Transverse colon (tissue), 4 donors: Measurements from ENCODE around the gene FOCAD. TPM values are rescaled to one million over a fixed set of nuclear protein-coding genes. Genes with fewer than 3 reads are reported as not detected.

Source experiments
- DNase-seq: peaks from one replicate; pipeline ENCODE4 v3.0.0-alpha.2; 2019
- H3K27ac ChIP-seq, 4 donors: fragments of 200-600 bp; sonication (generic); 2 replicates each; pipeline ENCODE4 v1.5.1; 2016 to 2018; ENCODE audit warnings: inconsistent platforms in 4 of 4
- H3K27me3 ChIP-seq: fragments of 200-600 bp; sonication (generic); 2 replicates; pipeline ENCODE4 v1.5.1; 2017; ENCODE audit warnings: inconsistent platforms
- H3K36me3 ChIP-seq, 4 donors: fragments of 200-600 bp; sonication (generic); 2 replicates each; pipeline ENCODE4 v1.5.1; 2017 to 2019; ENCODE audit warnings: inconsistent platforms in 4 of 4
- H3K4me1 ChIP-seq, 4 donors: fragments of 200-600 bp; sonication (generic); 2 replicates each; pipeline ENCODE4 v1.5.1; 2017 to 2020; ENCODE audit warnings: inconsistent platforms in 4 of 4
- H3K4me3 ChIP-seq, 4 donors: fragments of 200-600 bp; sonication (generic); 1 replicate in 1 of 4; 2 replicates in 3 of 4; pipeline versions ENCODE4 v1.5.1 to v1.6.1; 2017 to 2019; ENCODE audit warnings: inconsistent platforms in 4 of 4
- H3K9me3 ChIP-seq, 2 donors: fragments of 200-600 bp; sonication (generic); 2 replicates each; pipeline ENCODE4 v1.5.1; 2017 to 2019; ENCODE audit warnings: inconsistent platforms in 2 of 2
- EP300 ChIP-seq: sonication (generic); formaldehyde crosslinking; IDR thresholded peaks from one replicate; pipeline ENCODE4 v1.6.1; 2017; ENCODE audit warnings: antibody characterized with exemption, low read depth
- POLR2A ChIP-seq: fragments of 450-650 bp; IDR thresholded peaks from one replicate; pipeline ENCODE4 v1.6.1; 2016; ENCODE audit warnings: antibody characterized with exemption, mild to moderate bottlenecking, moderate library complexity
- POLR2AphosphoS5 ChIP-seq, 3 donors: sonication (generic); formaldehyde crosslinking; IDR thresholded peaks; one replicate each; pipeline ENCODE4 v1.6.1; 2016; ENCODE audit warnings: antibody characterized with exemption in 3 of 3
- WGBS, 2 donors: methylation state at CpG; one replicate each; pipeline ENCODE4 v1.1.5; 2018; ENCODE audit warnings: low coverage in 1 of 2; 5-methylcytosine and 5-hydroxymethylcytosine counted together
- in situ Hi-C, 4 donors: fragments of 200-750 bp; cut with MboI; loops; one replicate each; pipeline versions ENCODE4 v1.15.0 to v1.15.1; 2017; ENCODE audit warnings: low sequenced_read_pairs in 3 of 4, low pct_ligation_motif_present in 1 of 4, low pct_unique_long_range_greater_than_20kb in 1 of 4
- intact Hi-C: fragments of 100-400 bp; cut with DNase I; formaldehyde crosslinking; loops from one replicate; pipeline ENCODE4 v1.15.1; 2023; ENCODE audit warnings: low total_unique reads
- total RNA-seq, 4 donors: library from RNA; depleted of rRNA; stranded (reverse); fragments of >200 nt; gene quantifications; one replicate each; pipeline ENCODE4 v1.1.0, GENCODE V29; 2016
- TF ChIP-seq, protein P1 (sequence below), 5 experiments: fragments of 200-600 bp in 3 of 5; fragments of 450-650 bp in 2 of 5; sonication (generic) in 3 of 5; IDR thresholded peaks; 1 replicate in 2 of 5; 2 replicates in 3 of 5; pipeline ENCODE4 v1.5.1; 2016 to 2017; ENCODE audit warnings: antibody characterized with exemption in 5 of 5, inconsistent platforms in 3 of 5, mild to moderate bottlenecking in 2 of 5, moderate library complexity in 1 of 5

Gene FOCAD
- total RNA-seq, 4 donors from 2014 or later, result 7.8 to 41.2 (median 32.0) TPM

DNA sequence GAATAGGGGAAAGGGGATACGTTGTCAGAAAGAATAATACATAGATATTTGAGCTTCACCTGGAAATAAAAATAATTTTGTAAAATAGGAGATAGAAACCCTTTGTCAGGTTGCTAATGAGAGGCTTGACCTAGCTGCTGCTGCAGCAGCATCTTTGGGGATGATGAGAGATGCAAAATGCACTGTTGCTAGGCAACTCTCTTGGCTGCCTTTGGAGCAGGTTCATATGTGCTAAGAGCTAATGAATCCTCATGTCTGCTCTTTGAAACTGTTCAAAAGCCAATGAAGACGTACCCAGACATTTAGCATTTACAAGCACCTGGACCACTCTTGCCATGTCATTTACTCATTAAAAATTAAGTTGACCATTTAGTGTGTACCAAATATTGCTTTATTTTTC lies 121.7 kb downstream of the FOCAD start:
- no peaks in the 10 kb centered on the region for H3K36me3 ChIP-seq
- WGBS, 2 donors, result 96 to 100% methylated on average over 1 to 2 of the region's 2 CpGs
- no peaks in the 10 kb centered on the region for H3K9me3 ChIP-seq
- H3K27me3 ChIP-seq, result no peaks in the 10 kb centered on the region
- in situ Hi-C loops, result no loop called here
- H3K4me3 ChIP-seq, result no peak overlapping the region
- no peak overlapping the region for H3K27ac ChIP-seq
- H3K4me1 ChIP-seq, result peaks cover 0 to 3% (median 0%) of the 10 kb centered on the region in 4 donors
- no peak for DNase-seq
- TF ChIP-seq EP300 (no peak), POLR2A (no peak), POLR2AphosphoS5 (IDR thresholded peaks at IDR 0.05) (no peak)
- TF ChIP-seq, protein P1, sequence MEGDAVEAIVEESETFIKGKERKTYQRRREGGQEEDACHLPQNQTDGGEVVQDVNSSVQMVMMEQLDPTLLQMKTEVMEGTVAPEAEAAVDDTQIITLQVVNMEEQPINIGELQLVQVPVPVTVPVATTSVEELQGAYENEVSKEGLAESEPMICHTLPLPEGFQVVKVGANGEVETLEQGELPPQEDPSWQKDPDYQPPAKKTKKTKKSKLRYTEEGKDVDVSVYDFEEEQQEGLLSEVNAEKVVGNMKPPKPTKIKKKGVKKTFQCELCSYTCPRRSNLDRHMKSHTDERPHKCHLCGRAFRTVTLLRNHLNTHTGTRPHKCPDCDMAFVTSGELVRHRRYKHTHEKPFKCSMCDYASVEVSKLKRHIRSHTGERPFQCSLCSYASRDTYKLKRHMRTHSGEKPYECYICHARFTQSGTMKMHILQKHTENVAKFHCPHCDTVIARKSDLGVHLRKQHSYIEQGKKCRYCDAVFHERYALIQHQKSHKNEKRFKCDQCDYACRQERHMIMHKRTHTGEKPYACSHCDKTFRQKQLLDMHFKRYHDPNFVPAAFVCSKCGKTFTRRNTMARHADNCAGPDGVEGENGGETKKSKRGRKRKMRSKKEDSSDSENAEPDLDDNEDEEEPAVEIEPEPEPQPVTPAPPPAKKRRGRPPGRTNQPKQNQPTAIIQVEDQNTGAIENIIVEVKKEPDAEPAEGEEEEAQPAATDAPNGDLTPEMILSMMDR (IDR thresholded peaks at IDR 0.05), result no peak
- intact Hi-C loops, result no loop called here

DNA sequence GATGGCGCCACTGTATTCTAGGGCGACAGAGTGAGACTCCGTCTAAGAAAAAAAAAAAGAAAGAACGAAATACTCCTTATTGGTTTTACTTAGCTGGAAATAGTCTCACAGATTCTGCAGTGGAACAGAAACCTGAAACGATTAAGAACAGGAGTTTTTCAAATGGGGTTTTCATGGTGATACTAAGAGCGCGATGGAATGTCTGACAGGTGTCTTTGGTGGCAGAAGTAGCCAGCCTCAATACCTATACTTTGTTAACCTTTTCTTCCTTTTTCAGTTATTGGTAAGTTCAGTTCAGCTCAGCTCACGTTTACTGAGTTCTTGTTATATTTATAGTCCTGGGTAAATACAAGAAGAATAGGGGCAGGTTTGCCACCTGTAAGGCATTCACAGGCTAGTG lies 123.9 kb downstream of the FOCAD start:
- intact Hi-C loops (no loop called here), in situ Hi-C loops (no loop called here)
- Histone ChIP-seq H3K27me3 (no peaks in the 10 kb centered on the region), H3K9me3 (no peaks in the 10 kb centered on the region), H3K4me3 (no peak overlapping the region), H3K27ac (no peak overlapping the region), H3K4me1 (peaks cover 0 to 3% (median 0%) of the 10 kb centered on the region in 4 donors), H3K36me3 (no peaks in the 10 kb centered on the region)
- DNase-seq, result no peak
- 60 to 74% methylated on average over 5 to 8 of the region's 8 CpGs for WGBS, 2 donors
- TF ChIP-seq POLR2A, result no peak
- TF ChIP-seq POLR2AphosphoS5 (IDR thresholded peaks at IDR 0.05), result no peak
- TF ChIP-seq EP300, result no peak
- TF ChIP-seq, protein P1 (IDR thresholded peaks at IDR 0.05), result no peak

DNA sequence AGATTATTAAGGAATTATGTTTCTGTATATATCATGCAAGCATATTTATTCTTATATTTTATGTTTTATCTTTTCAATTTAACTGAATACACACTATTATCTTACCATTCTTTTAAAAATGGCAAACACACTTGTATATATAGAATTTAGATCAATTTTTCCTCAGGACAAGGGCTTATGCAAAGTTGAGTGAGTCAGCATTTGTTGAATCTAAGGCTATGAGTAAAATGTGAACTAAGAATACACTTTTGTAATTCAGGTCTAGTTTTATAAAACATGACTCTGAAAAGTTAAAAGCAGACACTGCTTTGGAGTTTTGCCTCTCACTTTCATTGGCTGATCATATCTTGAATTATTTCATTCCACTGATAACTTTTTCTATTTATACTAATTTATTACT lies 127.8 kb downstream of the FOCAD start:
- no peak overlapping the region for H3K27ac ChIP-seq
- intact Hi-C loops, result no loop called here
- H3K4me1 ChIP-seq, result peaks cover 0 to 16% (median 7%) of the 10 kb centered on the region in 4 donors
- H3K36me3 ChIP-seq, result no peaks in the 10 kb centered on the region
- TF ChIP-seq, protein P1 (IDR thresholded peaks at IDR 0.05), result no peak
- TF ChIP-seq EP300, result no peak
- TF ChIP-seq POLR2AphosphoS5 (IDR thresholded peaks at IDR 0.05), result no peak
- no peak for TF ChIP-seq POLR2A
- DNase-seq, result no peak
- no peaks in the 10 kb centered on the region for H3K27me3 ChIP-seq
- in situ Hi-C loops, result no loop called here
- H3K9me3 ChIP-seq, result no peaks in the 10 kb centered on the region
- H3K4me3 ChIP-seq, result no peak overlapping the region

DNA sequence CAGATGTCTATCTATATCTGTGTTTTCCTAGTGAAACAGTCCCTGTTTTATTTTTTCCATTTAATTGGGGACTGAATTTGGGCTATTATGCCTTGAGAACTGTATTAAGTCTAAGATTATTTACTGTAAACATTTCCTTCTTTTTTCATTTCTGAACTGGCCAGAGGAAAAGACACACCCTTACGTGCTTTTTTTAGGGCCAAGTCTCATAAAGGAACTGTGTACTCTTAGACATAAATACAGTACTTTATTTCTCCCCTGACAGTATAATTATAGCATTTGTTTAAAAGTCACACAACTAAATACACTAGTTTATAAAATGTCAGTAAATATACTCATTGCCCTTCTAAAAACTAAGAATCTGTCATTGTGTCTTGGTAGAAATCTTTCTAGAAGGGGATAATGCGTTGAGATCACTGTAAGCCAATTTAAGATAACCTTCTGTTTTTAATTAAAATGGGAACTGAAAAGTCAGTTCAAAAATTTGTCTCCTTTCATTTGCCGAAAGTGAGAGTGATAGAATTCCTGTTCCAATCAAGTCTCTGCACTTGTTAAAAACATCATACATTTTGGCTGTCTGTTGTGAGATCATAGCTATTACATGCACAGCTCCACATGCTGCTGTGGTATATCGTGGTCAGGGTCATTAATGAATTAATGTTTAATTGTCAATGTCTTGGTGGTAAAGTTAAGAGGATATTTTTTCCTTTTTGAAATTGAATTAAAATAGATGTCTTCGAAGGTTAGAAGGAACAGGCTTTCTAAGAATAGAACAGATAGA lies 132.1 kb downstream of the FOCAD start:
- 38 to 48% methylated on average over 5 of the region's 5 CpGs for WGBS, 2 donors
- no peaks in the 10 kb centered on the region for H3K36me3 ChIP-seq
- no peak for DNase-seq
- H3K27ac ChIP-seq, result no peak overlapping the region
- intact Hi-C loops (no loop called here), in situ Hi-C loops (no loop called here)
- H3K9me3 ChIP-seq, result no peaks in the 10 kb centered on the region
- H3K4me1 ChIP-seq, result peaks cover 0 to 13% (median 7%) of the 10 kb centered on the region in 4 donors
- no peaks in the 10 kb centered on the region for H3K27me3 ChIP-seq
- H3K4me3 ChIP-seq, result no peak overlapping the region
- TF ChIP-seq, protein P1 (IDR thresholded peaks at IDR 0.05), result no peak
- TF ChIP-seq EP300 (no peak), POLR2A (no peak), POLR2AphosphoS5 (IDR thresholded peaks at IDR 0.05) (no peak)
